Brain microvascular endothelial cell (primary cell): ENCODE measurements around the gene NISCH.
A peak's percentile ranks its signal among the peaks of the same experiment; 100 is the strongest.

Source experiments
- DNase-seq: peaks from one replicate; pipeline ENCODE4 v3.0.0-alpha.2; 2020
- H3K27ac ChIP-seq: fragments of 250-450 bp; sonication (Bioruptor Pico); 2 replicates; pipeline ENCODE4 v1.5.1; 2020; ENCODE audit warnings: mild to moderate bottlenecking, moderate library complexity
- H3K27me3 ChIP-seq: fragments of 250-450 bp; sonication (Bioruptor Pico); replicated peaks from 2 replicates; pipeline ENCODE4 v1.5.1; 2020; ENCODE audit warnings: mild to moderate bottlenecking
- H3K36me3 ChIP-seq: fragments of 250-450 bp; sonication (Bioruptor Pico); replicated peaks from 2 replicates; pipeline ENCODE4 v1.5.1; 2020; ENCODE audit warnings: mild to moderate bottlenecking
- H3K4me3 ChIP-seq: 2 replicates; pipeline ENCODE4 v1.5.1; 2011; ENCODE audit warnings: low read depth, mild to moderate bottlenecking, control low read depth, low read length, moderate library complexity
- CTCF ChIP-seq: IDR thresholded peaks from 2 replicates; pipeline ENCODE4 v1.5.1; 2011; ENCODE audit warnings: low read depth, mild to moderate bottlenecking, moderate library complexity, low read length, control low read depth, inconsistent platforms; ENCODE audit errors: missing control alignments
- in situ Hi-C: cut with HindIII; loops from 2 replicates; pipeline ENCODE4 v1.10.0; 2017; ENCODE audit warnings: low sequenced_read_pairs, low pct_ligation_motif_present

The NISCH gene

GRCh38 chr3:52429031-52429430 is 26.4 kb upstream of the NISCH start:
- no peak for TF ChIP-seq CTCF
- in situ Hi-C loops = no loop called here
- no peak overlapping the region for H3K27ac ChIP-seq
- H3K4me3 ChIP-seq = no peak overlapping the region
- no peak for DNase-seq
- no peaks in the 10 kb centered on the region for H3K27me3 ChIP-seq
- H3K36me3 ChIP-seq = no peaks in the 10 kb centered on the region

- peak; percentile 41 for DNase-seq
- no peak for TF ChIP-seq CTCF
- Histone ChIP-seq H3K4me3 (no peak overlapping the region), H3K27ac (no peak overlapping the region), H3K27me3 (no peaks in the 10 kb centered on the region), H3K36me3 (no peaks in the 10 kb centered on the region)
- in situ Hi-C loops = no loop called here
These were observed 25.5 kb upstream of the NISCH start for GRCh38 chr3:52429779-52430415.

GRCh38 chr3:52430416-52430810 is 25.0 kb upstream of the NISCH start:
- in situ Hi-C loops = no loop called here
- H3K27me3 ChIP-seq = no peaks in the 10 kb centered on the region
- H3K4me3 ChIP-seq = no peak overlapping the region
- H3K27ac ChIP-seq = no peak overlapping the region
- no peak for TF ChIP-seq CTCF
- H3K36me3 ChIP-seq = no peaks in the 10 kb centered on the region
- no peak for DNase-seq

- in situ Hi-C loops = no loop called here
- no peak for DNase-seq
- TF ChIP-seq CTCF = no peak
- Histone ChIP-seq H3K27ac (no peak overlapping the region), H3K27me3 (no peaks in the 10 kb centered on the region), H3K36me3 (no peaks in the 10 kb centered on the region), H3K4me3 (no peak overlapping the region)
These were observed 23.8 kb upstream of the NISCH start for GRCh38 chr3:52431459-52432223.

GRCh38 chr3:52432225-52432624 is 23.2 kb upstream of the NISCH start:
- DNase-seq = no peak
- TF ChIP-seq CTCF = no peak
- in situ Hi-C loops = no loop called here
- Histone ChIP-seq H3K27me3 (no peaks in the 10 kb centered on the region), H3K27ac (no peak overlapping the region), H3K4me3 (no peak overlapping the region), H3K36me3 (no peaks in the 10 kb centered on the region)

- no peak for TF ChIP-seq CTCF
- H3K4me3 ChIP-seq = no peak overlapping the region
- no peak overlapping the region for H3K27ac ChIP-seq
- DNase-seq = no peak
- in situ Hi-C loops = no loop called here
- no peaks in the 10 kb centered on the region for H3K27me3 ChIP-seq
- H3K36me3 ChIP-seq = no peaks in the 10 kb centered on the region
These were observed 22.7 kb upstream of the NISCH start for GRCh38 chr3:52432691-52433141.
